HS-27A (cell line): ENCODE measurements around the gene RHO.
"Not testable (repeated sequence)": the region's sequence is repeated elsewhere in the genome, so short reads cannot be mapped to it uniquely, and the experiment has no call there.

Experiments used
- DNase-seq: peaks from one replicate; pipeline ENCODE4 v3.0.0-alpha.2; 2012; ENCODE audit warnings: low read depth, missing footprints

The RHO gene

DNA sequence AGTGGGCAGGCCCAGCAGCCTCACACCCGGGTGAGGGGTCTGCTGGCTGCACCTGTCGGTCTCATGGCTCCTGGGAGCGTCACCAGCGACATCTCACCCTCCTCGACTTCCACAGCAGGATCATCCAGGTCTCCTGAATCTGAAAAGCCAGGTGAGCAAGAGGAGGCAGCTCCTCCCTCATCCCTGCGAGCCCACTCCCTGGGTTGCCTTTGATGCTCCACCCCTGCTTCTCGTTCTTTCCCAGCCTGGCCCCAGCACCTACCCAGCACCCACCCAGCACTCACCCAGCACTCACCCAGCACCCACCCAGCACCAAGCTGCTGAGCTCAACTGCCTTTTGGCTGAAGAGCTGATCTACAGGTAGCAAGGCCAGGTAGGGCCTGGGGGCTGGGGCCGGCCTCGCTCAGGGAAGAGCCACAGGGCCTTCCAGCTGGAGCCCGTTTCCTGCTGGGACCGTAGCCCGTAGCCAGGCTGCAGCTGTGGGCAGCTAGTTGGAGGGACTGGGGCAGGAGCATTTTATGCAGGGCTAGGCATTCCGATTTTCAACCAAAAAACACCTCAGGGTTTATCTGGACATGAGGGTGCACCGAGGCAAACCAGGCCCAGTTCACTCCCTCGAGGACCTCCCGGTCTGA, 14.8 kb downstream of the RHO start, which contains the start of gene H1-8:
TSS of gene H1-8 (plus strand) at position 20 of the 635 bp plus-strand sequence. CDS start at position 64, 44 bp downstream.
- DNase-seq: no peak

DNA sequence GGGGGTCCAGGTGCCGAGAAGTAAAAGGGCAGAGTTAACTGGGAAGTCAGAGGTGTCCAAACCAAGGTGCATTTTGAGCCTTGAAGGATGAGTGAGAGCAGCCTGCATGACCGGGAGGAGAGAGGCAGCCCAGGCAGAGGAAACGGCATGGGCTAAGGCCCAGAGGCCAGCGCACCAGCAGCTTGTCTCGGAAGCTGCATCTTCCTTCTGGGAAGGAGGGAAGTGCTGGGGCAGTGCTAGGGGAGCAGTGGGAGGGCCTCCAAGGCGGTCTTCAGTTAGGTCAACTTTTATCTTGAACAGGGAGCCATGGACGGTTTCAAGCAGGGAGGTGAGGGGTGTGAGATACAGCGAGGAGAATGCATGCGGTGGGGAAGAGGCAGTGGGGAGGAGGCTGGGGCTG, 15.6 kb downstream of the RHO start:
- no peak for DNase-seq

DNA sequence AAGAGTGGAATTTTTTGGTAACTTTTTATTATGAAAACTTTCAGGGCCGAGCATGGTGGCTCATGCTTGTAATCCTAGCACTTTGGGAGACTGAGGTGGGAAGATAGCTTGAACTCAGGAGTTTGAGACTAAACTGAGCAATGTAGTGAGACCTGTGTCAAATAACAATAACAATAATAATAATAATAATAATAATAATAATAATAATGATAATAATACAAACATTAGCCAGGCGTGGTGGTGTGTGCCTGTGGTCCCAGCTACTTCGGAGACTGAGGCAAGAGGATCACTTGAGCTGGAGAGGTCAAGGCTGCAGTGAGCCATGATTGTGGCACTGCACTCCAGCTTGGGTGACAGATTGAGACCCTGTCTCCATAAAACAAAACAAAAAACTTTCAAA, 17.5 kb downstream of the RHO start:
- DNase-seq: not testable (repeated sequence)

DNA sequence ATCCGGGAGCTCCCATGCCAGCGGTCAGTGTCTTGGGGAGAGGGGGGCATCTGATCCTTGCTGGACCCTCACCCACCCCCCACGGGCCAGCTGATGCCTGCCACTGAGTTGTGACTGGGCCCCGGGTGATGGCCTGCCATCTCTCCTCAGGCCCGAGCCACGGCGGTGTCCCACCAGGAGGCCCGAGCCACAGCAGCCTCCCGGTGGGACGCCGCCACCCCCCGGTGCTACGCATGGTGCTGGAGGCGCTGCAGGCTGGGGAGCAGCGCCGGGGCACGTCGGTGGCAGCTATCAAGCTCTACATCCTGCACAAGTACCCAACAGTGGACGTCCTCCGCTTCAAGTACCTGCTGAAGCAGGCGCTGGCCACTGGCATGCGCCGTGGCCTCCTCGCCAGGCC, 18.8 kb downstream of the RHO start:
- no peak for DNase-seq

DNA sequence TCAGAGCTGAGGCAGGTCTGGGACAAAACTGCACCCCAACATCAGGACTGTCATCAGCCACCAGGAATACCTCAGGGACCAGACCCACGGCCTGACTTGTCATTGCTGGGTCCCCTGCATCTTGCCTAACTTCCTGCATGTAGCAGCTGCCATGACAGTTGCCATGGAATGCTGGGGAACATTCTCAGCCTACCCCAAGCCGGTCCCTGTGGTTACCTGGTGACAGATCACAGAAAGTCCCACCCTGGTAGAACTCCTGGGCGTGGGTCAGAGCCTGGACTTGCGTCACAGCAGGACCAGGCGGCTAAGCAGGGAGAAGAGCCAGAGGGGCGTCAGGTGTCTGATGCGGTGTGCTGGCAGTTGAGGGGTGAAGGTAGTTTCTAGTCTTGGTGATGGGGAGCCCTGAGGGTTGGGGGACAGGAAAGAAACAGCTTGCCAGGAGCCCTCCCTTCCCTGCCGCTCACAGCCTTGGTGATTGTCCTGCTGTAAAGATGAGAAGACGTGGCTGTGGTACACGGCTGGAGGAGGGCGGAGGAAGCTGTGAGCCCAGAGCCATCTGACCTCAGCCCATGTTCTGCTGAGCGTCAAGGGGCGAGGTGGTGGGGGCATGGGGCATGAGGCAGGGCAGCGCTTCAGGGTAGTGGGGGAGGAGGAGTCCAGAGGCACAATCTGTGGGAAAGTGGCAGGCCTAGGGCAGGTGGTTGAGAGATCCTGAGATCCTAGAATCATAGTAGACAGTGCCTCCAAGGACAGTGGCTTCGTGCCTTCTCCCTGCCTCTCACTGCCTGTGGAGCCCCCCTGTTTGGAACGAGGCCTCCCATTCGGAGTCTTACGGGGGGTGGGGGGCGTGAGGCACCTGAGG, 19.9 kb downstream of the RHO start:
- no peak for DNase-seq

DNA sequence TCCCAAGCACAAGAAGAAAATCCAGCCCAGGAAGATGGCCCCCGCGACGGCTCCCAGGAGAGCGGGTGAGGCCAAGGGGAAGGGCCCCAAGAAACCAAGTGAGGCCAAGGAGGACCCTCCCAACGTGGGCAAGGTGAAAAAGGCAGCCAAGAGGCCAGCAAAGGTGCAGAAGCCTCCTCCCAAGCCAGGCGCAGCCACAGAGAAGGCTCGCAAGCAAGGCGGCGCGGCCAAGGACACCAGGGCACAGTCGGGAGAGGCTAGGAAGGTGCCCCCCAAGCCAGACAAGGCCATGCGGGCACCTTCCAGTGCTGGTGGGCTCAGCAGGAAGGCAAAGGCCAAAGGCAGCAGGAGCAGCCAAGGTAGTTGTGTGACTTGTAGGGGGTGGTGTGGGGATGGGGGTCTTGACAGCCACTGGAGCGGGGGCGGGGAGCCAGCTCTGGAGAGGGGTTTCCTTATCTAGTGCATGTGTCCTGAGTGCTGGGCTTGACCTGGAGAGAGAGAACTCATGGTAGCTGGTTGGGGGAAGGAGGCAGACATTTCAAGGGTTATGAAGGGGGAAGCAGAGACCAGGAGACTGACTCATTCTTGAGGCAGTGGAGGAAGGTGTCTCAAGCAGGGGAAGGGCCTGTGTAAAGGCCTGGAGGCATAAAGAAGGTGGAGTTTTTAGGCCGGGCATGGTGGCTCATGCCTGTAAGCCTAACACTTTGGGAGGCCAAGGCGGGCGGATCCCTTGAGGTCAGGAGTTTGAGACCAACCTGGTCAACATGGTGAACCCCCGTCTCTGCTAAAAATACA, 20.8 kb downstream of the RHO start:
- no peak for DNase-seq

DNA sequence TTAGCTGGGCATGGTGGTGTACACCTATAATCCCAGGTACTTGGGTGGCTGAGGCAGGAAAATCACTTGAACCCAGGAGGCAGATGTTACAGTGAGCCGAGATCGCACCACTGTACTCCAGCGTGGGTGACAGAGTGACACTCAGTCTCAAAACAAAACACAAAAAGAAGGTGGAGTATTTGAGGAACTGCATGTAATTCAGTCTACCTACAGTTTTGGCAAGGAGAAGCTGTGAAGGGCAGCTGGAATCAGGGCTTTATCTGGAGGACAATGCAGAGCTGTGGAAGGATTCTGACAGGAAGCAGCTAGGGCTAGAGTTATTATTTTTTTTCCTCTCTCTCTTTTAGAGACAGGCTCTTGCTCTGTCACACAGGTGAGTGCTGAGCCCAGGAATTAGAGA, 21.4 kb downstream of the RHO start:
- DNase-seq: no peak

DNA sequence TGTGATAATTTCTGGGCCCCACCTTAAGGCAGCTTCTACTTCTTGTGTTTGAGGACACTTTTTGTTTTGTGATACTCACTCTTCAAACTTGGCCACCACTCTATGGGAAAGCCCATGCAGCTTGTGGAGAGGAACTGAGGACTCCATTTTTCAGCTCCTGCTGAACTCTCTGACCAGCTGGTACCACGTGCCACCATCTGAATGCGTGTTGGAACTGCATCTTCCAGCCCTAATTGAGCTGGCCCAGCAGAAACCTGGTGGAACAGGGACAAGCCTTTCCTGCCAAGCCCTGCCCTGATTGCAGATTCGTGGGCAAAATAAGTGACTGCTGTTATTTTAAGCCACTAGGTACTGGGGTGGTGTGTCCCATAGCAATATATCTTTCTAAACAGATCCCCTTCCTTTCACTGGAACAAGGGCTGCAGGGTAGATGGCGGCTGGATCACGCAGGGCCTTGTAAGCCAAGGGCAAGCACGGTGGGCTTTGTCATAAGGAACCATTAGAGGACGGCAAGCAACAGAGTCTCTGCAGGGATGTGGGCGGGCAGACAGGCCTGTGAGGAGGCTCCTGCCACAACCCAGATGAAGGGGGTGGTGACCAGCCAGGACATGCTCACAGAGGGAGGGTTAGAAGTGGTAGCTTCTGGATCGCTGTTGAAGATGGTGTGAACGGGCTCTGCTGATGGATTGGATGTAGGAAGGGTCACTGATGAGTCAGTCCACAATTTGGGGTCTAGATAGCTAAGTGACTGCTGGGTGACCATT, 24.0 kb downstream of the RHO start:
- no peak for DNase-seq

DNA sequence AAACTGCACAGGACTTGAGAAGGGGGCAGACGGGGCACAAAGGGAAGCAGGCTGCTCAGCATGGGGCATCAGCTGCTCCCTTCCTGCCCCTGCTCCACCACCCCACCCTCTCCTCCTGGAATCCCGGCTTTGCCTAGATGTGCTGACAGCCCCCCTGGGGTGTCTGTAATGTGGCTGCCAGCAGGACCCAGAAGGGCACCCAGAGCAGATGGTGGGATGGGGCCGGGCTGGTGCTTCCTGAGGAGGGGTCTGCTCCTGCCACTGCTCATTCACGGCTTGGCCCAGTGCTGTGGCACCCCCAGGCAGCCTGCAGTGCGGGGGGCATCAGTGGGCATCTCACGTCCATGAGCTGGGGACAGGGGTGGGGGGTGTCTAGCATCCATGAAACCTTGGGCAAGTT, 24.7 kb downstream of the RHO start:
- DNase-seq: no peak

DNA sequence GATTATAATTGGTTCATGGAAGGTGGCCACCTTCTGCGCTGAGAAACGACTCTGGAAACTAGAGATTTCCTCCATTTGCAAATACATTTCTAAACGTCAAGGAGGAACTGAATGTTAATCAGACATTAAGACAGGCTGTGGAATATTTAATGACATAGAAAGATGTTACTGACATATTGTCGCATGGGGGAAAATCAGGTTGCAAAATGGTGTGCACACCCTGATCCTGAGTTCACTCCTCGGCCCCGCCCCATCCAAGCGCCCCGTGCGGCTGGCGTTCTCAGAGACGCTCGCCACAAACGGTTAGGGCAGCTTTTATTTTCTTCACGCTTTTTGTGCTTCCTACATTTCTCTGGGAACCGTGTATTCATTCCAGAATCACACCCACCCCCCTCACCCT, 25.3 kb downstream of the RHO start:
- DNase-seq: no peak

DNA sequence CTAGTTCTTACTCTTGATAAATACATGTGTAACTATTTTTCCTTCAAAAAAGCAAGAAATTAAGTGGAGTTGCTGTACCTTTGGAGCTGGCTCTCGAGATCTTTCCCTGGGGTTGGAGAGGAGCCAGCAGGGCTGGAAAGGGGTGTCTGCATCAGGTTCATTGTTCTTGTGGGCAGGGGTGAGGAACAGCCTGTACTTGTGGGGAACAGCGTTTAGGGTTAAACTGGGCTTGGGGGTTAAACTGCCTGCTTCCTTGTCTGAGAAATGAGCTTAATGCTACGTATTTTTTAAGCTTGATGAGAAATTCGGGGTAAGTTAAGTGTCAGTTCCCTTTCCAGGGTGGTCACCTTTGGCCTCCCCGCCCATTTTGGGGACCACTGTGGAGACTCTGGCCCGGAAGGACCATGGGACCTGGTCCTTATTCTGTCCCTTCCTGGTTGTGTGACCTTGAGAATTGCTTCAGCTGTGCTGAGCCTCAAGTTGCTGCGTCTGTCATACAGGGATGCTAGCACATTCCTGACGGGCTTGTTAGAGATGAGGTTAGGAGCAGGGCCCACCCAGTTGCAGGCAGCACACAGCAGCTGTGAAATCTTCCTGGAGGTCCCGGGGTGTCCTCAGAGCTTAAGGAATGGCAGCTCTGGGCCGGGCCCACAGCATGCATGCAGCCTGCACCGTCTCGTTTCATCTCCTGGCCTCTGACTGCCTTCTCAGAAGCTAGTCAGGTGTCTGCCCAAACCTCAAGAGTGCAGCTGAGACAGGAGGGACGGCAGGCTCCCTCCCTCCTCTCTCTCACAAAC, 26.1 kb downstream of the RHO start:
- no peak for DNase-seq

DNA sequence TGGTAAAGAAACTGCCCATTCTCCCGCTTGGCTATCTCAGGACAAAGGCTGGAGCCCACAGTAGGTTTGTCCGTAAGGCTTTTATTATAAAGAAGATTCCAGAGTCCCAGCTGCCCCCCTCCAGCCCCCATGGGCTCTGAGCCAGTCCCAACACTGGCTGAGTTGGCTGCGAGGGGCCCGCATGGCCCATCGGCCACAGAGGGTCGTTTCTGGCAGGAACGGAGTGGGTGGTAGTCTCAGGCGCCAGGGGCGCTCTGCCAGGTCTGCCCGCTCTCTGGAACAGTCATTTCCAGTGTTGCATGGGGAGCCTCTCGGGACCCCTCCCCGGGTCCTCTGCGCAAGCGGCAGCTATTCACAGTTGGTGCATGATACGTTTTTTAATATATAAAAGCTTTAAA, 26.7 kb downstream of the RHO start:
- no peak for DNase-seq

DNA sequence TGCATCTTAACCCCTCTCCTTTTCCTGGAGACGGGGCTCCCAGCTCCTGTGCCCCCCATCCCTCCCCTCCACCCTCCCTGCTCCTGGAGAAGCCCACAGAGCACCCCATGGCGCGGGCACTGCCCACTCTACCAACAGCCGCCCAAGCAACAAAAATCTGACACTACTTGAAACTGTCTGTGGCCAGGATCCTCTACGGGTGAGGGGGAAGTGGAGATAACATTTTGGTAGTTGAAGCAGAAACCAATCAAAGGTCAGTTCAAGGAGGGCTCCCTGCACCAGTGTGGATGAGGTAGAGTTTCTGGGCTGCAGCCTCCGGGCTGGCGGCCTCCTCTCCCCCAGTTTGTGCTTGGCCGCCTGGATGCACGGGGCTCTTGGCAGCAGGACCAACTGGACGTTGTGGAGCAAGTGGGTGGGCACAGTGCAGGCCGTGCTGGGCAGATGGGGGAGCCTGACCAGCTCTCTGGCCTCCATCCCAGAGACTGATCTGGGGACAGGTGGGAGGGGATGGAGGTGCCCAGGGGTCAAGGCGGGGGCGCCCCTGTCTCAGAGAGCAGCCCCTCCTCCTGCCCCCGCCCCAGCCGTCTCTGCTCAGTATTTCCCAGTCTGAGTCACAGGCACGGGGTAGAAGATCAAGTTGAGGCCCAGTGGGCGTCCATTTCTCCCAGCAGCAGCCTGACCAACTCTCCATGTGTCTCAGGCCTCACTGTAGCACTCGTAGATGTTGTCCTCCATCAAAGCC, 27.3 kb downstream of the RHO start:
- DNase-seq: no peak

DNA sequence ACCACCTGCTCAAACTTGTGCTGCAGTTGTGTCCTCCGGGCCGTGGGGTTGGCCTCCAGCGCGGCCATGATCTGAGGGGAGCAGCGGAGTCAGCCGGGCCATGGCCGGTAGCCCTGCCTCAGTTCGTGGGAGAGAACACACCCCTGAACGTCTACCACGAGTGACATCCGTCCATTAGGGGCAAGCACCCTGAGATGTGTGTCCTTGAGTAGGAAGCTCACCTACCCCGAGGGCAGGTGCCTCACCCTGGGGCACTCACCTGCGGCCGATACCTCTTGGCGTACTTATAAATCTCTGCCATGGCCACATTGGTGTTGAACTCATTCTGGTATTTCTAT, 27.9 kb downstream of the RHO start:
- no peak for DNase-seq

DNA sequence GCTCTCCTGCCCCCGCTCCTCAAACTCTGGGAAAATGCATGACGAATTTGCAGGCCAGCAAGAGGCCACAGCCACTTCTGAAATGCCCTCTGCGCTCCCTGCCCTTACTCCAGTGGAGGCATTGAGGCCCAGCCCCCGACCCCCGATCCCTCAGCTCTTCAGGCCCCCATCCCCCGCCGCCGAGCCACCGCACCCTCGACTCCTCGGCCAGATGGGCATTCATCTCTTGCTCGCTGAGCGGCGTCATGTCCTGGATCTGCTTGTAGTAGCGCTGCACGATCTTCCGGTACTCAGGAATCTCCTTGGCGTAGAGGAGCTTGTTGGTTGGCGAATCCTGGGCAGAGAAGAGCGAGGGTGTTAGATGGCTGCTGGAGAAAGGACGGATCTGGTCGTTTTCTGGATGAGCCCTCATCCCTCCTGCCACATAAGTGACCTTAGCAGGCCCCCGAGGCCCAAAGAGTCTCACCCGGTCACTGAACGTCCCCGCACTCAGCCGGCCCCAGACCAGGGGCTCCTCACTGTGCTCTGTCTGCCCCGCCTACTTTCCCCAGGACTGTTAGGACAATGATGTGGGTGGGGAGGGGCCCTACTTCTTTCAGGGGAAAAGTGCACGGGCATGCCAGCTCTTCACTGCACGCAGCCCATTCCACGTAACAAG, 28.6 kb downstream of the RHO start:
- DNase-seq: no peak

DNA sequence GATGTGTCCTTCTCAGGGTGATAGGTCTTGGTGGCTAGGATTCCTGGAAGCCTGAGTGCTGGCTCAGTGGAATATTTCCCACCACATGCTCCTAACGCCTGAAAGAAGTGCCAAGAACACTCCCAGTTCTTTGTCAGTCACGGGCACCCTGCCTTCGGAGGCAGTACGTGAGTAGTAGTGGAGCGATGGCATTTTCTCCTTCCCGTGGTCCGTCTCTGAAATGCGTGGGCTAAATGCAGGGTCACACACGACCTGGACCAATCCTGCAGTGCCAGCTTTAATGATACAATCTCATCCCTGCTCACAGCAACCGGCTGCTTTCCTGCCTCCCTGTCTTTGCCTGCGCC, 29.1 kb downstream of the RHO start:
- DNase-seq: no peak

DNA sequence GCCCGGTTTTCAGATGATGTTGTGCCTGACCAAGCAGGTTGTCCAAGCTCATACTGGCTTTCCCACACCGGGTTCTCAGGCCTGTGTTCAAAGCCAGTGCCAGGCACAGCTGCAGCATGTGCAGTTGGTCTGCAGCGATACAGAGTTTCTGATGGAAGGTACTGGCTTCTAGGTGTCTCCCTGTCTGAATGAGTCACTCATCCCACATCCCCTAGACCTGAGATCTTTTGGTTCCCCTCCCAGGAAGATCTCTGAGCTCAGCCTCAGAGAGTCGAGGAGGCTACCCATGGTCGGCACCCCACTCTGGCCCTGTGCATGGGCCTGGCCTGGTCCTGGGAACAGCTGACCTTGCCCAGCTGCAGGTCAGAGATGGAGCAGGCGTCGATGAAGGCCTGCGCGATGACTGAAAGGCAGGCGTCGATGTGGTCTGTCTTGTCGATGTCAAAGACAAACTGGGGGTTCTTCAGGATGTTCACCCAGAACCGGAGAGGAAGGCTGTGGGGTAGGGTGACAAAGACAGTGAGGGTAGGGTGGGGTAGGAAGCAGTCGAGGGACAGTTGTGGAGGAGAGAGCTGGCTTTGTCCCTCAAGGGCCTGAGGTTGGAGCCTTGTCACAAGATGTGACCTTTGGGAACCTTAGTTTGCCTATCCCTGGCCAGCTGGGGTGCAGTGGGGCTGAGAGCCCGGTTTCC, 29.8 kb downstream of the RHO start:
- DNase-seq: no peak

DNA sequence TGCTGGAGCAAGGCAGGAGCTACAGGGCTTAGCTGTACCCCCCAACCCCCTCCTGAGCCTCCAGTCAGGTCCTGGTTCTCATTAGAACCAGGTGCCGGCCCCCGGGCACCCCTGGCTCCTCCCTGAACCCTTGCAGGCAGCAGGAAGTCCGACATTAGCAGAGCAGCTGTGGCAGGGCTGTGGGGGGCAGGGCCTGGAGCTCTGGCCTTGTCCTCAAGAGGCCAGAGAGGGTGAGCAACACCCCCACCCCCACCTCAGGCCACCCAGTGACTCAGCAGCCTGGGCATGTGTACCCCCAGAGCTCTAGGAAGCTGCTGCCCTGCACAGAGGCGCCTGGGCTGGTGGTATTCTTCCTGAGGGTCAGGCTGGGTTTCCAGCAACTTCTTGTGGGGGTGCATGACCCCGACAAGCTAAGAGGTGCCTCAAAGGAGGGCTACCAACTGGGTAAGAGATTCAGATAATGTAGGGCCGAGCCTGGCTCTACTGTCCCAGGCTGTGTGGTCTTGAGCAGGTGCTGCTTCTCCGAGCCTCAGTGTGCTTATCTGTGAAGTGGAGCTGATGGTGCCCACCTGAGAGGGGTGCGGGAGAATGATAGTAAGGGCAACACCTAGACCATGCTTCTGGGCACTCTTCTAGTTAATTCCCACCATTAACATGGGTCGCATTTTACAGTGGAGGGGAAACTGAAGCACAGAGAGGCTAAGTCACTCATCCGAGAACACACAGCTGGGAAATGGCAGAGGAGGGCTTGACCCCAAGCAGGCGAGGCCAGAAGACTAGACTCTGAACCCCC, 30.5 kb downstream of the RHO start:
- peak; percentile 54 for DNase-seq

DNA sequence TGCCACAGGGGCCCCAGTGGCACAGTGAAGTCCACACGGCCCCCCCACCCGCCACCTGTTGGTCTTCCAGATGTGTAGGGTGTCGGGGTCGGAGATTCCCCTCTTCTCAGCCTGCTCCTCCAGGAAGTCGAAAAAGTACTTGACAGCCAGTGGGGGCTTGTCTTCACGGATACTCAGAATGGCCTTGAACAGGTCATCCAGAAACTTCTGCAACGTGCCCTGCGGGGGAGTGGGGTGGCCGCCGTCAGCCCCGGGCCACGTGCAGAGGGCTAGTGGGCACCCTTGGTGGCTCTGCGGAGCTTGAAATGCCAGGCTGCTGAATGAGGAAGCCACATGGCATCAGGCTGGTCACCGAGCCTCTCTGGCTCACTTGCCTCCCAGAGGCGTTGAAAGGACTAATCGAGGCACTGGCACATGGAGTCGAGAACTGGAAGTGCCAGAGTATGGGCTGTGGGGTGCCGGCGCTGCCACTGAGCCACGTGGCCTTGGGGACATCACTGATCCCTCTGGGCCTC, 31.2 kb downstream of the RHO start:
- no peak for DNase-seq
